ENCODE results near the gene NPAS3. TPM values are rescaled to one million over a fixed set of nuclear protein-coding genes. Genes with fewer than 3 reads are reported as not detected.

NPAS3 gene
- total and polyA plus RNA-seq, 2 of the 8 experiments (the other 6 are each of a cell fraction or from before 2014, with no cell fraction given) = 0.11 to 0.60 TPM

- TF ChIP-seq CHD7 (IDR thresholded peaks at IDR 0.05; ENCODE audit: insufficient replicate concordance, low read length) (no peak), SP1 (IDR thresholded peaks at IDR 0.05; ENCODE audit: low read depth, low read length) (no peak), SUZ12 (IDR thresholded peaks at IDR 0.05; ENCODE audit: low read length) (no peak), SAP30 (IDR thresholded peaks at IDR 0.05; ENCODE audit: insufficient read depth, insufficient replicate concordance, low read length) (no peak), TEAD4 (IDR thresholded peaks at IDR 0.05; ENCODE audit: low read depth, low read length) (no peak), EGR1 (IDR thresholded peaks at IDR 0.05; ENCODE audit: borderline replicate concordance, low read depth, low read length) (no peak), ATF3 (IDR thresholded peaks at IDR 0.05; ENCODE audit: insufficient read depth, low read depth, low read length) (no peak), E2F6 (IDR thresholded peaks at IDR 0.05) (no peak), CHD1 (IDR thresholded peaks at IDR 0.05; ENCODE audit: low read depth, low read length) (no peak), POLR2A (IDR thresholded peaks at IDR 0.05; ENCODE audit: control extremely low read depth in 1 of 2, low read depth in 2 of 2, low read length in 2 of 2) (no peak), RAD21 (IDR thresholded peaks at IDR 0.05 in 1 of 2, conservative IDR thresholded peaks at IDR 0.05 in 1 of 2; ENCODE audit: low read depth in 2 of 2, low read length in 2 of 2) (no peak)
These were observed 39.8 kb upstream of the NPAS3 start (continued) for GRCh38 chr14:32898876-32899275.

All from H1 (cell line).